HEK293T (cell line): ENCODE data around the gene L1CAM.

ENCODE experiments used
- BHLHE40 ChIP-seq: fragments of 450-650 bp; IDR thresholded peaks from 2 replicates; pipeline ENCODE4 v1.6.1; 2016; ENCODE audit warnings: mild to moderate bottlenecking, moderate library complexity, borderline replicate concordance
- ELF4 ChIP-seq: fragments of 450-650 bp; IDR thresholded peaks from 2 replicates; pipeline ENCODE4 v1.6.1; 2017; ENCODE audit warnings: antibody characterized with exemption
- FOXA1 ChIP-seq: fragments of 450-650 bp; IDR thresholded peaks from 2 replicates; pipeline ENCODE4 v1.6.1; 2016; ENCODE audit warnings: mild to moderate bottlenecking
- FOXK2 ChIP-seq: fragments of 450-650 bp; IDR thresholded peaks from 2 replicates; pipeline ENCODE4 v1.6.1; 2016; ENCODE audit warnings: mild to moderate bottlenecking
- FOXM1 ChIP-seq: fragments of 450-650 bp; IDR thresholded peaks from 2 replicates; pipeline ENCODE4 v1.6.1; 2017; ENCODE audit warnings: mild to moderate bottlenecking, borderline replicate concordance
- LEF1 ChIP-seq: fragments of 450-650 bp; IDR thresholded peaks from 2 replicates; pipeline ENCODE4 v1.6.1; 2017; ENCODE audit warnings: mild to moderate bottlenecking, borderline replicate concordance
- NFRKB ChIP-seq: fragments of 450-650 bp; IDR thresholded peaks from 2 replicates; pipeline ENCODE4 v1.6.1; 2016; ENCODE audit warnings: mild to moderate bottlenecking, moderate library complexity
- SUZ12 ChIP-seq: fragments of 450-650 bp; IDR thresholded peaks from 2 replicates; pipeline ENCODE4 v1.6.1; 2016; ENCODE audit warnings: mild to moderate bottlenecking
- TARDBP ChIP-seq: fragments of 450-650 bp; IDR thresholded peaks from 2 replicates; pipeline ENCODE4 v1.6.1; 2016
- ZNF384 ChIP-seq: fragments of 450-650 bp; IDR thresholded peaks from 2 replicates; pipeline ENCODE4 v1.6.1; 2016
- TF ChIP-seq, protein P1 (sequence below): fragments of 450-650 bp; IDR thresholded peaks from 2 replicates; pipeline ENCODE4 v1.6.1; 2016

- TF ChIP-seq FOXM1, result no peak
- TF ChIP-seq TARDBP, result no peak
- no peak for TF ChIP-seq ELF4
- no peak for TF ChIP-seq LEF1
- TF ChIP-seq FOXA1, result no peak
- TF ChIP-seq ZNF384, result no peak
- TF ChIP-seq BHLHE40, result no peak
- no peak for TF ChIP-seq FOXK2
- TF ChIP-seq SUZ12, result no peak
- no peak for TF ChIP-seq NFRKB
- TF ChIP-seq, protein P1, sequence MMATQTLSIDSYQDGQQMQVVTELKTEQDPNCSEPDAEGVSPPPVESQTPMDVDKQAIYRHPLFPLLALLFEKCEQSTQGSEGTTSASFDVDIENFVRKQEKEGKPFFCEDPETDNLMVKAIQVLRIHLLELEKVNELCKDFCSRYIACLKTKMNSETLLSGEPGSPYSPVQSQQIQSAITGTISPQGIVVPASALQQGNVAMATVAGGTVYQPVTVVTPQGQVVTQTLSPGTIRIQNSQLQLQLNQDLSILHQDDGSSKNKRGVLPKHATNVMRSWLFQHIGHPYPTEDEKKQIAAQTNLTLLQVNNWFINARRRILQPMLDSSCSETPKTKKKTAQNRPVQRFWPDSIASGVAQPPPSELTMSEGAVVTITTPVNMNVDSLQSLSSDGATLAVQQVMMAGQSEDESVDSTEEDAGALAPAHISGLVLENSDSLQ, result no peak
Observed at GRCh38 chrX:153875391-153876111, 10.4 kb downstream of the L1CAM start.
